SH-SY5Y (cell line): ENCODE data around the gene PRDM16.

Experiments used
- GATA2 ChIP-seq: IDR thresholded peaks from 2 replicates; pipeline ENCODE4 v1.6.1; 2011; ENCODE audit warnings: mild to moderate bottlenecking, low read depth, low read length
- GATA3 ChIP-seq: IDR thresholded peaks from 2 replicates; pipeline ENCODE4 v1.6.1; 2011; ENCODE audit warnings: low read depth, mild to moderate bottlenecking, low read length, moderate library complexity

Gene PRDM16

GRCh38 chr1:3028531-3029282, 40.3 kb upstream of the PRDM16 start:
- TF ChIP-seq GATA3: no peak
- TF ChIP-seq GATA2: no peak

DNA sequence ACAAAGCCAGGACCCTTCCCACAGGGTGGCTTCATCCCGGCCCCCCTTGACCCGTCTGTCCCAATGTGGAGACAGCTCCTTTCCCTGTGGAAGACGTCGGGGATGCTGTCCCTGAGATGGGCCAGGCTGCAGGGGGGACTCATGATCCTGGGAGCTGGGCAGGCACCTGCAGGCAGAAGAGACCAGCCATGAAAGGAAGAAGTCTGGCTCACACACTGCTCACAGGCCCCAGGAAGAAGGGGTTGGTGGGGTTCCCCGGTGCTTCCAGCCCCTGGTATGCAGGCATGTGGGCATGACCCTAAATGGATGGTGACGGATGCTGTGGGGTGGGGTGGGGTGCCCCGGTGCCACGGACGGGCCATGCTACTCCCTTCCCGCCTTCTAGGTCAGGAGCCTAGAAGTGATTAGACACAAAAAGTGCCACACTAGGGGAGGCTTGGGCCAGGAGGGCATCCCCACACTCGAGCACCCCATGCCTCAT, 39.5 kb upstream of the PRDM16 start:
- TF ChIP-seq GATA2: no peak
- TF ChIP-seq GATA3: no peak

DNA sequence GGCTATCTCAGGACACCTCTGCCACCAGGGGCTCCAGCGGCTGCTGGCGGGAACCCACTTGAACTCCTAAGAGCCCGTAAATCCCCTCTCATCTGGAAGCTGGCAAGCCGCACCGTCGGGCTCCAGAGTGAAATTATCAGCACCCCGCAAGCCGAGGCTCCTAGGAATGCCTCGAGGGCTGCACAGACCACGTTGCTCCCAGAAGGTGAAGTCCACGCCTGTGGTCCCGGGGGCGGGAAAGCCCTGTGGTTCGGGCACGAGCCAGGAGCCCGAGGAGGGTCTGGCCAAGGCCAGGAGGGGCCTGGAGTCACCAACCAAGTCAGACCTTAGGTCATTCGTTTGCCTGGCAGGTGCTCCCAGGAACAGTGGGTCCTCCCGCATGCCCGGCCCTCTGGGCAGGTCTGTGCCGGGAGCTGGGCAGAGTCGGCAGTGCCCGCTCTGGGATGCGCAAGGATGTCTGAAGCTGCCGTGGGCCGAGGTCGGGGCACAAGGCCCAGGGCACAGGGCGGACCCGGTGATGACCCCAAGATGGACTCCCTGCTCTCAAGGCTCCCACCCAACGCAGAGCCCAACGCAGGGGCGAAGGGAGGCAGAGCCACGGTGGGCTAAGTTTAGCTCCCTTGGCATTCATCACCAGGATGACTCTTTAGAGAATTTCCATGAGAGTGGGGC, 38.9 kb upstream of the PRDM16 start:
- TF ChIP-seq GATA2 (no peak), GATA3 (no peak)

- no peak for TF ChIP-seq GATA2
- TF ChIP-seq GATA3: no peak
Measured at GRCh38 chr1:3030663-3031381, 38.2 kb upstream of the PRDM16 start.

DNA sequence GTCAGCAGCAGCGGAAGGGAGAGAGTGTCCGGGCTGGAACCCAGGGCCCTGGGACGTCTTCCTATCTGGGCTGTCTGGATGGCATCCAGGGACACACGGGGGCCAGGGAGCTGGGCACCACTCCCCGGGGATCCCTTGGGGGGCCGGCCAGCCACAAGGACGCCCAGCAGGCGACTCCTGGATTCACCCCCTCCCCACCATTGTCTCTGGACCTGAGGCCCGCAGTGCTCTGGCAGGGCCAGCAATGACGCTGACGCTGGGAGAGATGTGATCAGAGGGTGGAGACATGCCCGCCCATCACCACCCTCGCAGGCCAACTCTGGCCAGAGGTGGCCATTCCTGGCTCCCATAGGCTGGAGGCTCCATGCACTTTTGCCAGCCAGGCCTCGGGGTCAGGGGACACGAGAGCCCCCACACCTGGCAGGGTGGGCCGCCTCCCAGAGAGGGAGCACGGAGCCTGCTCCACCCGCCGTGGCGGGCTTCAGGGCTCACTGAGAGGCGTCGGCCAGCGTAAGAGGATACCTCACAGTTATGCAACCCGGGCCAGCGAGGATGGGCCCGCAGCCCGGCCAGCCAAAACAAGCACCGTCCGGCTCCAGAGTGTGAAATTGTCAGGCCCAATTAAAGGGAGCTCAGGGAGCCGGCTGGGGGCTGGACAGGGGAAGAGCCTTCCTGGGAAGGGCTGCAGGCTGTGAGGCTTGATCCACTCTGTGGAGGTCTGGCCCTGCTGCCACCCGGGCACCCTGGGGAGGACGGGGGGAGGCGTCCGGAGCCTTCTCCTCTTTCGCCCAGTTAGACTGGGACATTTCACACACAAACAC, 37.4 kb upstream of the PRDM16 start:
- no peak for TF ChIP-seq GATA2
- no peak for TF ChIP-seq GATA3

DNA sequence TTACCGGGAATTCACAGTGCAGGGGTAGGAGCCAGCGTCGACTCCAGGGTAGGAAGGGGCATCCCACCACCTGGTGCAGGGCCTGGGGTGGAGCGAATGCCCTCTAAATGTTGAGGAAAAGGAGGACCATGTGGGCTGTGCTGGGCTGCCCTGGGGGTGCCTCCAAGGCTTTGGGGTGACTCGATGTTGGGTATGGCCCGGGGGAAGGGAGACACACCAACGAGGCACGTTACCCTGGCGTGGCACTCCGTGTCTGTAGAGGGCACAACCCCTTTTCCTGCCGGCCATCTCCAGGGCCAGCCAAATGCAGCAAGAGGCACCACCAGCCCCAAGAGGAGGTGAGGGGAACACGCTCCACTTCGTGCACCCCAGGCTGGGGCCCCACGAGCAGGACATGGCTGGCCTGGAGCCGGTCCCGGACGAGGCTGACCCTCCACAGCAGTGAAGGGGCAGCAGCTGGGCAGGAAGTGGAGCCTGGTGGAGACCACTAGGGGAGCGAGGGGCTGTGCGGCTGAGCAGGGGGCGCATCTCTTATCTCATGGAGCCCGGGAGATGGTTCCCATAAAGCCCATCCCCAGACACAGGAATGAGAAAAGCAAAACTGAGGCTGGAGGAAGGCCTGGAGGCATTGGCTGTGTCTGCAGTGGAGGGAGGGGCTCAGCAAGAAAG, 36.5 kb upstream of the PRDM16 start:
- TF ChIP-seq GATA2 (no peak), GATA3 (no peak)

- TF ChIP-seq GATA3 (no peak), GATA2 (no peak)
Measured at GRCh38 chr1:3033040-3033789, 35.8 kb upstream of the PRDM16 start.

- TF ChIP-seq GATA3 (no peak), GATA2 (no peak)
Measured at GRCh38 chr1:3033790-3034090, 35.3 kb upstream of the PRDM16 start.

DNA sequence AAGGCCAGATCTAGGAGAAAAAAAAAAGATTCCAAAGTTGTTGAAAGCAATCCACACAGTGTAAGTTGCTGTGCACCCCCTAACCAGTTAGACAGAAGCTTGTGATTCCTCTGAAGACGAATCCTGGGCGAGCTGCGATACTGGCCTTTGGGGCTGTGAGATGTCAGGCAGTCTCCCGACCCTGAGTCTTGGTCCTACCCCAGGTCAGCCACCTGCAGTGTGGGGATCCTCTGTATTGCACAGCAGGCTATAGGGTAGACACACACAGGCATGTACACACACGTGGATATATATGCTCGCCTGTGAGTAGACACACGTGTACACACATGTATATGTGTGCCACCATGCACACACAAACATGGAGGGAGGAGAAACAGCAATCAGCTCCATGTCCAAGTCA, 34.8 kb upstream of the PRDM16 start:
- TF ChIP-seq GATA3 (no peak), GATA2 (no peak)

DNA sequence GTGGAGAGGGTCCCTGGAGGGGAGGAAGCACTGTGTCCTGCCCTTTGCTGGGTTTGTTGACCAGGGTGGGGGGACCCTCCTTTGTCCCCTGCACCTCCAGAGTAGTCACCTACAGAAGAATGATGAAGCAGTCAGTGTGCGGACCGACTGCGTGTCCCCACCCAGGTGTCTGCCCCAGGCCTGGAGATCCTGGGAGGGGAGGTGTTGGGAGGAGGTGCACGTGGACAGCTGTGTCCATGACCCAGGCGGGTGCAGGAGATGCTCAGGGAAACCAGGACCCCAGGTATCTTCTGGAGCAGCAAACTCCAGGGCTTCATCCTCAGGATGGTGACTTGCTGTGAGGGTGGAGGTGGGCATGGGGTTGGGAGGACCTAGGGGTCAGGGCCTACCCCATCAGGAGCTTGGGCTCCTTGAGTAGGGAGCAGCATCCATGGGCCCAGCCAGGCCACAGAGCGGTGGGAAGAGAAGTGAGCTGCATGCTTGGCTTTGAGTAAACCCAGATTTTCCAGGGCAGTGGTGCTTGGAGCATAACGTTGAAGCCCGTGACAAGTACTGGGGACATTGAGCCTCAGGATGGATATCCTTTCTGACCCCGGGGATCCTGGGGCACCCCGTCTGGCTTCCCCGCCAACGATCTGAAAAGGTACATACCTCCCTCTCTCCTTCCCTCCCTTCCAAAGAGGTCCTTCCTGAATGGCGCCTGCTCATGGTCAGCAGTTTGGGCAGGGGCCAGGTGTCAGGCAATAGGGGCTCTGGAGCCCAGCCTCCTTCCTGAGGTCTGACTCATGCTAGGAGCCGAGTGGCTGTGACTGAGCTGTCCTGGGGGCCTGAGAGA, 34.1 kb upstream of the PRDM16 start:
- no peak for TF ChIP-seq GATA2
- TF ChIP-seq GATA3: no peak

- TF ChIP-seq GATA2 (no peak), GATA3 (no peak)
Measured at GRCh38 chr1:3035563-3036446, 33.2 kb upstream of the PRDM16 start.
